ENCODE measurements around the gene EXPH5. TPM values are rescaled to one million over a fixed set of nuclear protein-coding genes. Genes with fewer than 3 reads are reported as not detected.

The EXPH5 gene
- total and polyA plus RNA-seq, 2 of the 8 experiments (the other 6 are each of a cell fraction or from before 2014, with no cell fraction given) = 1.1 to 11.5 TPM

DNA sequence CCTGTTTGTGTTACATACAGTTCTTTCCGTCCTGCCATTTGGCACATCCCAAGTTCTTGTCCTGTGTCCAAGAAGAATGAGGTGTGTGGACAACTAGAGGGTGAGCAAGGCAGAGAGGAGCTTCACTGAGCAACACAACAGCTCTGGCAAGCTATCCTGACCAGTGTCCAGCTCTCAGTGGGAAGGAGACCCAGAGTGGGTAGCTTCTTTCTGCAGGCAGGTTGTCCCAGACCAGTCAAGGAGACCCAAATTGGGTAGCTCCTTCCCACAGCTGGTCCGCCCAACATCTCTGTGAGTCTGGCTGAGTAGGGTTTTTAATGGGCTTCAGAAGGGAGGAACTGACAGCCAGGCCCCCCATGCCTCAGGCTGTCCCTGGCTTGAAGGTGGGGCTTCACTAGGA lies 35.2 kb upstream of the EXPH5 start:
- Histone ChIP-seq H3K4me2 (ENCODE audit: insufficient read depth in 1 of 2, low read depth in 2 of 2, low read length in 2 of 2) (no peak overlapping the region), H2BK12ac (ENCODE audit: low read depth, low read length) (no peak overlapping the region), H3K4me3 (ENCODE audit: extremely low read depth in 1 of 4, insufficient read depth in 2 of 4, low read depth in 3 of 4, low read length in 4 of 4) (no peak overlapping the region), H3K56ac (replicated peaks; ENCODE audit: insufficient read length, low read depth, low read length) (no peak overlapping the region), H2BK120ac (replicated peaks; ENCODE audit: low read depth, low read length) (no peak overlapping the region), H3K4ac (replicated peaks; ENCODE audit: insufficient read length, low read depth, low read length) (no peak overlapping the region), H3K79me2 (ENCODE audit: control insufficient read depth in 1 of 2, insufficient read depth in 2 of 2, low read length in 2 of 2) (no peaks in the 10 kb centered on the region), H3K36me3 (ENCODE audit: control insufficient read depth in 2 of 4, insufficient read depth in 4 of 4, low read length in 3 of 4) (no peaks in the 10 kb centered on the region), H2AFZ (ENCODE audit: low read length) (no peak overlapping the region), H3K18ac (ENCODE audit: extremely low read depth, low read length) (no peak overlapping the region), H4K5ac (ENCODE audit: insufficient read length, low read depth, low read length) (no peak overlapping the region), H3K4me1 (replicated peaks in 1 of 4; ENCODE audit: control insufficient read depth in 3 of 4, insufficient read depth in 4 of 4, low read length in 3 of 4) (peaks cover 0 to 7% (median 0%) of the 10 kb centered on the region in 4 experiments; a peak in 2 of 7 replicates), H4K20me1 (replicated peaks in 1 of 2; ENCODE audit: control insufficient read depth in 1 of 2, insufficient read depth in 2 of 2, low read length in 2 of 2) (no peaks in the 10 kb centered on the region), H4K8ac (ENCODE audit: extremely low read depth, insufficient read depth, low read length) (no peak overlapping the region), H2BK20ac (ENCODE audit: low read length) (no peak overlapping the region), H4K91ac (replicated peaks; ENCODE audit: insufficient read length, low read length) (no peak overlapping the region), H3K14ac (ENCODE audit: insufficient read length) (no peak overlapping the region), H2BK5ac (ENCODE audit: low read depth, low read length) (no peak overlapping the region), H2AK5ac (ENCODE audit: low read depth, low read length) (no peak overlapping the region), H3K9ac (replicated peaks in 1 of 4; ENCODE audit: extremely low read depth in 1 of 4, low read depth in 3 of 4, low read length in 3 of 4) (no peak overlapping the region), H2BK15ac (ENCODE audit: low read length) (no peak overlapping the region), H3K79me1 (ENCODE audit: low read depth, low read length) (no peaks in the 10 kb centered on the region), H3K27ac (ENCODE audit: low read depth, low read length) (no peak overlapping the region), H3K27me3 (replicated peaks in 1 of 4; ENCODE audit: control insufficient read depth in 3 of 4, extremely low read depth in 1 of 4, insufficient read depth in 3 of 4, low read length in 3 of 4) (no peaks in the 10 kb centered on the region), H3K23me2 (ENCODE audit: low read depth, low read length) (no peaks in the 10 kb centered on the region), H3K9me3 (ENCODE audit: insufficient read depth in 2 of 2, low read depth in 1 of 2, low read length in 1 of 2) (peaks cover 11 to 12% of the 10 kb centered on the region in 2 experiments), H3K23ac (ENCODE audit: insufficient read length) (no peak overlapping the region)
- DNase-seq (ENCODE audit: low read depth in 1 of 2, low spot score in 2 of 2) (no peak), FAIRE-seq (no peak)
- CTCF ChIA-PET (ENCODE audit: partially characterized antibody) = interaction anchor here (0.9 to 1.1 kb wide), 2 partner anchors 287 to 769 kb away, joined by 3 read pairs; no protein-coding TSS in a partner anchor
- WGBS, 2 experiments (ENCODE audit: extremely low coverage in 1 of 2, insufficient coverage in 1 of 2, insufficient read length in 1 of 2, insufficient replicate concordance in 2 of 2, low coverage in 1 of 2, low lambda C conversion rate in 2 of 2, missing lambda C conversion rate in 1 of 2) = 85% methylated on average over 2 of the region's 2 CpGs; no CpG with 5 or more reads in 1 of the 2 experiments
- POLR2A ChIA-PET (ENCODE audit: partially characterized antibody) = no interaction called here
- TF ChIP-seq NRF1 (IDR thresholded peaks at IDR 0.05; ENCODE audit: low read depth, low read length) (no peak), EGR1 (IDR thresholded peaks at IDR 0.05; ENCODE audit: borderline replicate concordance, low read depth, low read length) (no peak)
